ENCODE measurements around the gene PRR14. TPM values are rescaled to one million over a fixed set of nuclear protein-coding genes. Genes with fewer than 3 reads are reported as not detected.
A peak's percentile ranks its signal among the peaks of the same experiment; 100 is the strongest.

PRR14 gene
- total RNA-seq (2014; rRNA removed; shearing (Covaris generic)), result 4.7 and 4.8 TPM in 2 replicates

DNA sequence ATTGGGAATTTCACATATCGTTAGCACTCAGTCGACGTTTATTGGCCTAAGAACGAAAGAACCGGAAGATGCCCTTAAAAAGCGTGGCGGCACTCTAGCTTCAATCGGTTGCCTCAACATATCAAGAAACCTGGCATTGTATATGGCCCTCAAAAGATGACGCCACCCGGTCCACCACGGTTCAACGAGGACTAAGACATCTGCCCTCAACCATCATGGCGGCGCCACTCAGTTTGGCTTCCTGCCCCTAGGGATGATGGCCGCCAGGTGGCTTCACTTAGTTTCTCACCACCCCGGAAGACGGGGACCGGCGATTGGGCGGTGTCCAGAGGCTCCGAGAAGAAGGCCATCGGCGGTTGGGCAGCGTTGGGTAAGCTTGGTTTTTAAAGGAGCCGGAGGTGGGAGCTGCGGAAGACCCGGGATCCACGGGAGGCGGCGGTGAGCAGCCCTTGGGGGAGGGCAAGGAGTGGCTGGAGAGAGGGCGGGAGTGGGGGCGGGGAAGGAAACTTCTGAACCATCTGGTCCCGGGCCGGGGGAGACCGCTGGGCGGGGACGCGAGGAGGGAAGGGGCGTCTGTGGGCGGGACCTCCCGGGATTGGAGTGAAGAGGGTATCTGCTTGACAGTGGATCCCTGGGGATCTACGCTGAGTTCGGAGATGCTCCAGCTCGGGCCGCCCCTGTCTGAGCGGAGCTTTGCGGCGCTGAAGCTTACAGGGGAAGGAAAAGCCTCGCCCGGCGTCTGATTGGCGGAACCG is at the start of gene PRR14:
Gene PRR14 (plus strand): TSS at position 592 of the 755 bp plus-strand sequence. CDS start 686 bp downstream, outside the sequence.
- Histone ChIP-seq H3K27me3 (ENCODE audit: control insufficient read depth, insufficient read depth, low read length) (peaks cover 11% of the 10 kb centered on the region), H3K36me3 (replicated peaks; ENCODE audit: control insufficient read depth, insufficient read depth, low read length) (no peaks in the 10 kb centered on the region; the same call in 1 of the 2 replicates), H3K4me3 (ENCODE audit: insufficient read depth, low read depth, low read length) (peak within 1 kb of the TSS; percentile 74)
- peak; percentile 98 for DNase-seq

DNA sequence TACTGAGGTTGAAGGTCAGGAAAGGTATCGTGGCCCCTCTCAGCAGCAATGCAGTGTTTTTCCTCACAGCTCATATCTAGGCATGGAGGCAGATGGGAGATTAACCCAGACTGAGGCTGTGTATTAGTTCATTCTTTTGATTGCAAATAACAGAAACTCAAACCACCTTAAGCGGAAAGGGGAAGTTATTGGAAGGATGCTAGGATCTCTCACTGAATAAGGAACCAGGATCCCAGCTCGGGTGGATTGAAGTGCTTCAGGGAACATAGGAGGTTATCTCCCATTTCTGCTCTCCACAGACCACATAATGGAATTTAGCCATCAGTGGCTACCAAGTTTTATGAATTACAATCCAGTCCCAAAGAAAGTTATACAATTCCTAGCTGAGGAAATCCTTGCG is 48.8 kb upstream of the PRR14 start:
- DNase-seq, result no peak
- Histone ChIP-seq H3K36me3 (replicated peaks; ENCODE audit: control insufficient read depth, insufficient read depth, low read length) (peaks cover 9% of the 10 kb centered on the region), H3K4me3 (ENCODE audit: insufficient read depth, low read depth, low read length) (no peak overlapping the region), H3K27me3 (ENCODE audit: control insufficient read depth, insufficient read depth, low read length) (no peaks in the 10 kb centered on the region)

DNA sequence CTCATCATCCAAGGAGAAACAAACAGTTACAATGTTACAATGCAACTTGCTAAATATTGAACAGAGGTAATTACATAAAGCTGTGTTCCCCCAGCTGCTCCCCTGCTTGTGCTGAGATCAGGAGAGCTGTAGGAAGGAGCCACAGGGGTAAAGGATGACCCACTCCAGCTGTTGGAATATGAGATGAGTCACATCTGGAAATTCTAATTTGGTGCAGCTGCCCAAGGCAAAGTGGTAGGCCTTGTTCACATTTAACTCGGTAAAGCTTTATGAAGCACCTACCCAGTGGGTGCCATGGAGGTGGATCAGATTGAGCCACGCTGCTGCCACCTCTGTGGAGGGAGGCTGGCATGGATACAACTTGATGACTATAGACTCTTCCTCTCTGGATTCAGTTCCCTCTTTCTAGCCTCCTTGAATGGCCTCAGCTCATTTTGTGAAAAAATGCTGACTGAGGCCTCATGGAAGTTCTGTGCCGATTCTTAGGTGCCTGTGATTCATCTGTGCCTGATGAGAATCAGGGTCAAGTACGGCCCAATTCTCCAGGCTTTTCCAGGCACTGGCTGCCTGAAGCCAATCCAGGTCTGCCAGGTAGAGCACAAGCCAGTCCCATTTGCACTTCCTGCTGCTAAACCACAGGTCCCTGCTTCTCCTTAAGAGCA is 48.0 kb upstream of the PRR14 start:
- Histone ChIP-seq H3K36me3 (replicated peaks; ENCODE audit: control insufficient read depth, insufficient read depth, low read length) (peaks cover 9% of the 10 kb centered on the region), H3K4me3 (ENCODE audit: insufficient read depth, low read depth, low read length) (no peak overlapping the region), H3K27me3 (ENCODE audit: control insufficient read depth, insufficient read depth, low read length) (no peaks in the 10 kb centered on the region)
- no peak for DNase-seq

GRCh38 chr16:30603945-30604315 is 46.8 kb upstream of the PRR14 start:
- Histone ChIP-seq H3K4me3 (ENCODE audit: insufficient read depth, low read depth, low read length) (no peak overlapping the region), H3K27me3 (ENCODE audit: control insufficient read depth, insufficient read depth, low read length) (no peaks in the 10 kb centered on the region), H3K36me3 (replicated peaks; ENCODE audit: control insufficient read depth, insufficient read depth, low read length) (peaks cover 10% of the 10 kb centered on the region)
- no peak for DNase-seq

DNA sequence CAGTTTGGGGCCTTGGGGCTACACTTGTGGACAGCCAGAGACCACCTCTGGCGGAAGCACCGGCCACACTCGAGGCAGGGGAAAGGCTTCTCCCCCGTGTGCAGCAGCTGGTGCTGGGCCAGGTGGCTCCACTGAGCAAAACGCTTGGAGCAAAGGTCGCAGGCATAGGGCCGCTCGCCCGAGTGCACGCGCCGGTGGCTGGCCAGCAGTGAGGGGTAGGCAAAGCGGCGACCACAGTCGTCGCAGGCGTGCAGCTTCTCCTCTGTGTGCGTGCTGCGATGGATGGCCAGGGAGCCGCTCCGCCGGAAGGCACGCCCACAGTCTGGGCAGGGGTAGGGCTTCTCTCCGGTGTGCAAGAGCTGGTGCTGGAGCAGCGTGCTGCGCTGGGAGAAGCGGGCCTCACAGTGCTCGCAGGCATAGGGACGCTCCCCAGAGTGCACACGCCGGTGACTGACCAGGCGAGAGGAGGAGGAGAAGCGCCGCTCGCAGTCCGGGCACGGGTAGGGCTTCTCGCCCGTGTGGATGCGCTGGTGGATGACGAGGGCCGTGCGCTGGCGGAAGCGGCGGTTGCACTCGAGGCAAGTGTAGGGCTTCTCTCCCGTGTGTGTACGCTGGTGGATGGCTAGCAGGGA is 46.3 kb upstream of the PRR14 start:
- no peak for DNase-seq
- H3K4me3 ChIP-seq (ENCODE audit: insufficient read depth, low read depth, low read length), result no peak overlapping the region
- no peaks in the 10 kb centered on the region for H3K27me3 ChIP-seq (ENCODE audit: control insufficient read depth, insufficient read depth, low read length)
- H3K36me3 ChIP-seq (replicated peaks; ENCODE audit: control insufficient read depth, insufficient read depth, low read length), result peaks cover 10% of the 10 kb centered on the region

DNA sequence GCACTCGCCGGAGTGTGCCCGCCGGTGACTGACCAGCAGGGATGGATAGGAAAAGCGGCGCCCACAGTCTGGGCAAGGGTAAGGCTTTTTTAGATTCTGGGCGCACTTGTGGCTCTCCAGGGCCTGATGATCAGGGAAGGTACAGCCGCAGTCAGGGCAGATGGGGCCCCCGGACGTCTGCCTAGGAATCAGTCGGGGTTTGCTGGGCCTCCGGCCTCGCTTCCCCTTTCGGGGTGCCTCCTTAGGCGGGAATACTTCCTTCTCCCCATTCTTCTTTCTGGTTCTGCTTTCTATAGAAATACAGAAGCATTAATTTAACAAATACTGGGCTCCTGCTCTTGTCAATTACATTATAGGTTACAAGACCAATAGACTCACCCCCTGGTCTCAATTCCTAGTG is 45.6 kb upstream of the PRR14 start:
- no peak overlapping the region for H3K4me3 ChIP-seq (ENCODE audit: insufficient read depth, low read depth, low read length)
- H3K36me3 ChIP-seq (replicated peaks; ENCODE audit: control insufficient read depth, insufficient read depth, low read length), result peaks cover 10% of the 10 kb centered on the region
- no peaks in the 10 kb centered on the region for H3K27me3 ChIP-seq (ENCODE audit: control insufficient read depth, insufficient read depth, low read length)
- no peak for DNase-seq

DNA sequence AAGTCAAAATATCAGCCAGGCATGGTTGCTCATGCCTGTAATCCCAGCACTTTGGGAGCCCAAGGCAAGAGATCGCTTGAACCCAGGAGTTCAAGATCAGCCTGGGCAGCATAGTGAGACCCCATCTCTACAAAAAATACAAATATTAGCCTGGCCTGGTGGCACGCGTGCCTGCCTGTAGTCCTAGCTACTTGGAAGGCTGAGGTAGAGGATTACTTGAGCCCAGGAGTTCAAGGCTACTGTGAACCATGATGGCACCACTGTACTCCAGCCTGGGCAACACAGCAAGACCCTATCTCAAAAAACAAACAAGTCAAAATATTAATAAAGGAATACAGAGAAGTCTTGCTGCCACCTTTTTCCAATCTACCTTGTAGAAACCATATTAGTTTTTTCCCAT is 44.8 kb upstream of the PRR14 start:
- DNase-seq, result no peak
- H3K4me3 ChIP-seq (ENCODE audit: insufficient read depth, low read depth, low read length), result no peak overlapping the region
- H3K27me3 ChIP-seq (ENCODE audit: control insufficient read depth, insufficient read depth, low read length), result no peaks in the 10 kb centered on the region
- H3K36me3 ChIP-seq (replicated peaks; ENCODE audit: control insufficient read depth, insufficient read depth, low read length), result peaks cover 10% of the 10 kb centered on the region

DNA sequence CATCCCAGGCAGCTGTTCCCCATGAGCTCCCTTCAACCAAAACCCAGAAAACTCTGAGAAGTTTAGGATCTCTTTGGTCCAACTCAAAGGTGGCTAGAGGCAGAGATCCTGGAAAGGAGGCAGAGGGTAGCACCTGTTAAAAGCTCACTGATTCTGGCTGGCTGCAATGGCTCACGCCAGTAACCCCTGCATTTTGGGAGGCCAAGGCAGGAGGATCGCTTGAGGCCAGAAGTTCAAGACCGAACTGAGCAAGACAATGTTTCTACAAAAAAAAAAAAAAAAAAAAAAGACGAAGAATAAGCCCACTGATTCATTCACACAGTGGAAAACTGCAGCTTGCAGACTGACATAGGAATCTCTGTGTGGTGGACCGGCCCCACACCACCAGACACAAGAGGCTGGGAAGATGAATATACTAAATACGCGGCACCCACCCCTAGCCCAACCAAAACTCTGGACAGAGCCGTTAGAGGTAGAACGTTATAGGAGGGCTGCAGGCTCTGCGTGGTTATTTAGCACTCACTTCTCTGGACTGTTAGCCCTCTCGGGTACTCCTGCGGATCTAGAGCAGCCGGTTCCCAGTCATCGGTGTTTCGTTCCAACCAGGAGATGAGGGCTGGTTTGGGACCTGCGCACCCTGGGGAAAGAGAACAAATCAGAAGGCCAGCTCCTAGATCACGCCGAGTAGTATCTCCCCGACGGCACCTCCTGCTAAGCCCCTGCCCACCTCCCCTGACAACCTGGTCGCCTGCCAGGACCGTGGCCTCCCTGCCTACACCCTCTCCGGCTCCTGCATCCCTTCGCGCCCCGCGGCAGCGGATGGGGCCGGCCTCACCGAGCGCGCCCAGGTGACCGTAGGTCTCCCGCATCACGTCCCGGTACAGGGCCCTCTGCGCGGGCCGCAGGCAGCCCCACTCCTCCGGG is 41.5 kb upstream of the PRR14 start:
- DNase-seq, result peak; percentile 81
- H3K27me3 ChIP-seq (ENCODE audit: control insufficient read depth, insufficient read depth, low read length), result no peaks in the 10 kb centered on the region
- peak overlapping the region; percentile 88 for H3K4me3 ChIP-seq (ENCODE audit: insufficient read depth, low read depth, low read length)
- H3K36me3 ChIP-seq (replicated peaks; ENCODE audit: control insufficient read depth, insufficient read depth, low read length), result peaks cover 3% of the 10 kb centered on the region

GRCh38 chr16:30609926-30610839 is 40.6 kb upstream of the PRR14 start, which contains the start of gene ZNF689:
Gene ZNF689 (minus strand): TSS chr16:30610389. CDS start chr16:30610041, 348 bp downstream.
- peak; percentile 97 for DNase-seq
- peaks cover 1% of the 10 kb centered on the region for H3K36me3 ChIP-seq (replicated peaks; ENCODE audit: control insufficient read depth, insufficient read depth, low read length)
- H3K4me3 ChIP-seq (ENCODE audit: insufficient read depth, low read depth, low read length), result peak within 1 kb of the TSS; percentile 88
- H3K27me3 ChIP-seq (ENCODE audit: control insufficient read depth, insufficient read depth, low read length), result no peaks in the 10 kb centered on the region

- Histone ChIP-seq H3K27me3 (ENCODE audit: control insufficient read depth, insufficient read depth, low read length) (no peaks in the 10 kb centered on the region), H3K4me3 (ENCODE audit: insufficient read depth, low read depth, low read length) (no peak overlapping the region), H3K36me3 (replicated peaks; ENCODE audit: control insufficient read depth, insufficient read depth, low read length) (no peaks in the 10 kb centered on the region)
- peak; percentile 90 for DNase-seq
Observed at GRCh38 chr16:30615358-30616091, 35.2 kb upstream of the PRR14 start.

GRCh38 chr16:30619202-30619601 is 31.6 kb upstream of the PRR14 start:
- no peak for DNase-seq
- no peaks in the 10 kb centered on the region; the same call in 1 of the 2 replicates for H3K27me3 ChIP-seq (ENCODE audit: control insufficient read depth, insufficient read depth, low read length)
- H3K36me3 ChIP-seq (replicated peaks; ENCODE audit: control insufficient read depth, insufficient read depth, low read length), result no peaks in the 10 kb centered on the region
- no peak overlapping the region for H3K4me3 ChIP-seq (ENCODE audit: insufficient read depth, low read depth, low read length)

DNA sequence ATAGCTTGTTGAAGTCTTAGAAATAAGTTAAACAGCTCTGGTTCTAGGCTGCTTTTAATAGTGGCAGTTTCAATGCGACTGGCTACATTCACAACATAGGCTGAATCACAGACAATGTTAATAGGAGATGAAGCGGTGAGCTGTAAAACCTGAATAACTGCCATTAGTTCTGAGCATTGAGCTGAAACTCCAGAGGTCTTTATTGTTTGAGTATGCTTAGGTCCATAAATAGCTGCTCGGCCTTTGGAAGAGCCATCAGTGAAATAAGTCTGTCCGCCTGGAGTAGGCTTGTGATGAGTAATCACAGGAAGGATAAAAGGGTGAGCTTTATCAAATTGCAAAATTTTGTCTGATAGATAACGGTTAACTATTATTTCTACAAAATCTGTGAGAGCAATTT is 31.1 kb upstream of the PRR14 start:
- H3K4me3 ChIP-seq (ENCODE audit: insufficient read depth, low read depth, low read length), result no peak overlapping the region
- H3K27me3 ChIP-seq (ENCODE audit: control insufficient read depth, insufficient read depth, low read length), result no peaks in the 10 kb centered on the region; the same call in 1 of the 2 replicates

GRCh38 chr16:30620169-30620568 is 30.6 kb upstream of the PRR14 start:
- no peak overlapping the region for H3K4me3 ChIP-seq (ENCODE audit: insufficient read depth, low read depth, low read length)
- no peaks in the 10 kb centered on the region; the same call in 1 of the 2 replicates for H3K27me3 ChIP-seq (ENCODE audit: control insufficient read depth, insufficient read depth, low read length)
- no peak for DNase-seq
- no peaks in the 10 kb centered on the region for H3K36me3 ChIP-seq (replicated peaks; ENCODE audit: control insufficient read depth, insufficient read depth, low read length)

More for the DNA sequence above, 31.1 kb upstream of the PRR14 start:
- DNase-seq, result no peak
- no peaks in the 10 kb centered on the region for H3K36me3 ChIP-seq (replicated peaks; ENCODE audit: control insufficient read depth, insufficient read depth, low read length)
